OCI-LY1 (cell line): ENCODE measurements around the gene PBX1.

ENCODE experiments used
- H2AFZ ChIP-seq: fragments of 200-600 bp; sonication (generic), shearing (Covaris generic); 2 replicates; pipeline ENCODE4 v1.6.0; 2014; ENCODE audit warnings: antibody characterized with exemption, mild to moderate bottlenecking, low read length
- H3F3A ChIP-seq: fragments of 200-600 bp; sonication (generic), shearing (Covaris generic); 2 replicates; pipeline ENCODE4 v1.6.0; 2014; ENCODE audit warnings: mild to moderate bottlenecking, antibody characterized with exemption, low read length, moderate library complexity; ENCODE audit not compliant: insufficient read depth
- H3K27ac ChIP-seq: fragments of 200-600 bp; sonication (generic); 2 replicates; pipeline ENCODE4 v1.5.1; 2014; ENCODE audit warnings: low read length, mixed run types, mild to moderate bottlenecking, low read depth; ENCODE audit not compliant: poor library complexity, severe bottlenecking
- H3K27me3 ChIP-seq: fragments of 200-600 bp; sonication (generic); 2 replicates; pipeline ENCODE4 v1.6.0; 2014; ENCODE audit warnings: antibody characterized with exemption, mild to moderate bottlenecking, low read length, moderate library complexity; ENCODE audit not compliant: insufficient read depth
- H3K36me3 ChIP-seq: fragments of 200-600 bp; sonication (generic); 2 replicates; pipeline ENCODE4 v1.6.1; 2014; ENCODE audit warnings: mild to moderate bottlenecking, antibody characterized with exemption, low read length, moderate library complexity, mixed read lengths; ENCODE audit not compliant: insufficient read depth
- H3K4me1 ChIP-seq: fragments of 200-600 bp; sonication (generic); 2 replicates; pipeline ENCODE4 v1.5.1; 2014; ENCODE audit warnings: mild to moderate bottlenecking, low read length, moderate library complexity; ENCODE audit not compliant: insufficient read depth, severe bottlenecking
- H3K4me2 ChIP-seq: fragments of 200-600 bp; sonication (generic), shearing (Covaris generic); 2 replicates; pipeline ENCODE4 v1.6.1; 2014; ENCODE audit warnings: low read length
- H3K4me3 ChIP-seq: fragments of 200-600 bp; sonication (generic); 2 replicates; pipeline ENCODE4 v1.5.1; 2014; ENCODE audit warnings: low read length, low read depth, mild to moderate bottlenecking, mixed read lengths; ENCODE audit not compliant: poor library complexity, severe bottlenecking
- H3K79me2 ChIP-seq: fragments of 200-600 bp; shearing (Covaris generic); 2 replicates; pipeline ENCODE4 v1.6.1; 2016; ENCODE audit warnings: mixed run types, low read length, mixed read lengths; ENCODE audit not compliant: insufficient read depth
- H3K9ac ChIP-seq: fragments of 200-600 bp; sonication (generic), shearing (Covaris generic); 2 replicates; pipeline ENCODE4 v1.6.1; 2014; ENCODE audit warnings: mild to moderate bottlenecking, low read length, mixed read lengths
- H3K9me2 ChIP-seq: fragments of 200-600 bp; sonication (generic), shearing (Covaris generic); 2 replicates; pipeline ENCODE4 v1.6.1; 2014; ENCODE audit warnings: low read depth, mild to moderate bottlenecking, low read length, mixed read lengths
- H3K9me3 ChIP-seq: fragments of 200-600 bp; shearing (Covaris generic); 2 replicates; pipeline ENCODE4 v1.6.1; 2014; ENCODE audit warnings: low read length, mixed read lengths
- H4K20me1 ChIP-seq: fragments of 200-600 bp; sonication (generic), shearing (Covaris generic); 2 replicates; pipeline ENCODE4 v1.6.0; 2016; ENCODE audit warnings: mild to moderate bottlenecking, low read length; ENCODE audit not compliant: insufficient read depth
- EZH2 ChIP-seq: fragments of 200-600 bp; sonication (generic), shearing (Covaris generic); IDR thresholded peaks from 2 replicates; pipeline ENCODE4 v1.8.0; 2017; ENCODE audit warnings: borderline replicate concordance, mixed run types, mild to moderate bottlenecking, antibody characterized with exemption, low read length, moderate library complexity, mixed read lengths
- TF ChIP-seq, protein P1 (sequence below): fragments of 200-600 bp; sonication (generic), shearing (Covaris generic); IDR thresholded peaks from 2 replicates; pipeline ENCODE4 v1.5.1; 2017; ENCODE audit warnings: mild to moderate bottlenecking, antibody characterized with exemption, low read length, moderate library complexity, mixed read lengths

Gene PBX1

DNA sequence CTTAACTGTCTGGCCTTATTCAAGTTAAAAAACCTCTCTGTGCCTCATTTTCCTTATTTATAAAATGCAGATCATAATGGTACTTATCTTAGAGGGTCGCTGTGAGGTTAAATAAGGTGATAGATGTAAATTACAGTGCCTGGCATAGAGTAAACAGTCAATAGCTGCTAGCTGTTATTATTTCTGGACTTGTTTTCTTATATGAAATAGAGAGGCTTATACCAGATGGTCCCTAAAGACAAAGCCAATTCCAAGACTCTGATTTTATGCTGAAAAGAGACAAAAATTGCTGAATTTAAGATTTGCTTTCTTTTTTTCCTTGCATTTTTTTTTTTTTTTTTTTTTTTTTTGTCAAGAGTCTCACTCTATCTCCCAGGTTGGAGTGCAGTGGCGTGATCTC lies 10.3 kb downstream of the PBX1 start:
- Histone ChIP-seq H4K20me1 (no peaks in the 10 kb centered on the region), H3K4me2 (no peak overlapping the region), H3K27ac (no peak overlapping the region), H3F3A (no peaks in the 10 kb centered on the region), H3K4me1 (no peaks in the 10 kb centered on the region), H3K4me3 (no peak overlapping the region), H3K9me2 (no peaks in the 10 kb centered on the region), H3K9ac (no peak overlapping the region), H3K36me3 (no peaks in the 10 kb centered on the region), H2AFZ (no peak overlapping the region), H3K79me2 (no peaks in the 10 kb centered on the region), H3K27me3 (no peaks in the 10 kb centered on the region), H3K9me3 (no peaks in the 10 kb centered on the region)
- TF ChIP-seq, protein P1, sequence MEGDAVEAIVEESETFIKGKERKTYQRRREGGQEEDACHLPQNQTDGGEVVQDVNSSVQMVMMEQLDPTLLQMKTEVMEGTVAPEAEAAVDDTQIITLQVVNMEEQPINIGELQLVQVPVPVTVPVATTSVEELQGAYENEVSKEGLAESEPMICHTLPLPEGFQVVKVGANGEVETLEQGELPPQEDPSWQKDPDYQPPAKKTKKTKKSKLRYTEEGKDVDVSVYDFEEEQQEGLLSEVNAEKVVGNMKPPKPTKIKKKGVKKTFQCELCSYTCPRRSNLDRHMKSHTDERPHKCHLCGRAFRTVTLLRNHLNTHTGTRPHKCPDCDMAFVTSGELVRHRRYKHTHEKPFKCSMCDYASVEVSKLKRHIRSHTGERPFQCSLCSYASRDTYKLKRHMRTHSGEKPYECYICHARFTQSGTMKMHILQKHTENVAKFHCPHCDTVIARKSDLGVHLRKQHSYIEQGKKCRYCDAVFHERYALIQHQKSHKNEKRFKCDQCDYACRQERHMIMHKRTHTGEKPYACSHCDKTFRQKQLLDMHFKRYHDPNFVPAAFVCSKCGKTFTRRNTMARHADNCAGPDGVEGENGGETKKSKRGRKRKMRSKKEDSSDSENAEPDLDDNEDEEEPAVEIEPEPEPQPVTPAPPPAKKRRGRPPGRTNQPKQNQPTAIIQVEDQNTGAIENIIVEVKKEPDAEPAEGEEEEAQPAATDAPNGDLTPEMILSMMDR, result no peak
- no peak for TF ChIP-seq EZH2

DNA sequence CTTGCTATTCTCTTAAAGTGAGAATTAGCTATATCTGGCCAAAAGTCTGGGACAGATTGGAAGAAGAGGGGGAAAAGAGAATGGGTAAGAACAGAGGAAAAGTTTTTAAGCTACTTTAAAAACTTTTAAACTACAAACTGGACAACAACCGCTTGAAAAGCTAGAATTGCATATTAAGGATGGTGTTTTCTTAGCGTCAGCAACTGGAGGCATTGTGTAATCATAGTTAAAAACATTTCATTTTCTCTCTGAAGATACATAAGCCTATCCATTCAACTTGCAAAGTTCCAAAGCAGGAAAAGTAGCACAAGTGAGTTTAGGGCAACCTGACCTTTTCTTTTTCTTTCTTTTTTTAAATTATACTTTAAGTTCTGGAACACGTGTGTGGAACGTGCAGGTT lies 10.9 kb downstream of the PBX1 start:
- Histone ChIP-seq H3K36me3 (no peaks in the 10 kb centered on the region), H3K27me3 (no peaks in the 10 kb centered on the region), H3K4me2 (no peak overlapping the region), H3K27ac (no peak overlapping the region), H2AFZ (no peak overlapping the region), H3K4me3 (no peak overlapping the region), H3F3A (no peaks in the 10 kb centered on the region), H3K79me2 (no peaks in the 10 kb centered on the region), H4K20me1 (no peaks in the 10 kb centered on the region), H3K9me3 (no peaks in the 10 kb centered on the region), H3K9ac (no peak overlapping the region), H3K4me1 (no peaks in the 10 kb centered on the region), H3K9me2 (no peaks in the 10 kb centered on the region)
- TF ChIP-seq, protein P1, result no peak
- no peak for TF ChIP-seq EZH2

DNA sequence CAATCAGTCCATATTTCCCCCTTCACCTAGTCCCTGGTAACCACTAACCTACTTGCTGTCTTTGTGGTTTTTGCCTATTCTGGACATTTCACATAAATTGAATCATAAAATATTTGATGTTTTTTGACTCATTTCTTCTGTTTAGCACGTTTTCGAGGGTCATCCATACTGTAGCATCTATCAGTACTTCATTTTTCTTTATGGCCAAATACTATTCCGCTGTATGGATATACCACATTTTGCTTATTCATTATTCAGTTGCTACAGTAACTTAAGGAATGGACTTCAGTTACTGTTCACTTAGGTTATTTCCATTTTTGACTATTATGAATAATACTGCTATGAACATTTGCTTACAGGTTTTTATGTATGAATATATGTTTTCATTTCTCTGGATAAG lies 12.3 kb downstream of the PBX1 start:
- H3K4me1 ChIP-seq, result no peaks in the 10 kb centered on the region
- H3K27ac ChIP-seq, result no peak overlapping the region
- no peaks in the 10 kb centered on the region for H3K79me2 ChIP-seq
- H3K27me3 ChIP-seq, result no peaks in the 10 kb centered on the region
- TF ChIP-seq EZH2, result no peak
- TF ChIP-seq, protein P1, result no peak
- no peaks in the 10 kb centered on the region for H3K9me2 ChIP-seq
- H3K36me3 ChIP-seq, result no peaks in the 10 kb centered on the region
- no peak overlapping the region for H3K4me3 ChIP-seq
- no peak overlapping the region for H3K9ac ChIP-seq
- no peak overlapping the region for H3K4me2 ChIP-seq
- H3K9me3 ChIP-seq, result no peaks in the 10 kb centered on the region
- H3F3A ChIP-seq, result no peaks in the 10 kb centered on the region
- H2AFZ ChIP-seq, result no peak overlapping the region
- H4K20me1 ChIP-seq, result no peaks in the 10 kb centered on the region
